Smooth muscle cell of trachea (primary cell): Measurements from ENCODE around the gene MEIOB. TPM values are rescaled to one million over a fixed set of nuclear protein-coding genes. Genes with fewer than 3 reads are reported as not detected.

ENCODE experiments used
- total RNA-seq: library from RNA; depleted of rRNA; stranded (reverse); fragments of >200 nt; gene quantifications from 2 replicates; pipeline ENCODE4 v1.2.1, GENCODE V29; 2014

MEIOB gene, protein sequence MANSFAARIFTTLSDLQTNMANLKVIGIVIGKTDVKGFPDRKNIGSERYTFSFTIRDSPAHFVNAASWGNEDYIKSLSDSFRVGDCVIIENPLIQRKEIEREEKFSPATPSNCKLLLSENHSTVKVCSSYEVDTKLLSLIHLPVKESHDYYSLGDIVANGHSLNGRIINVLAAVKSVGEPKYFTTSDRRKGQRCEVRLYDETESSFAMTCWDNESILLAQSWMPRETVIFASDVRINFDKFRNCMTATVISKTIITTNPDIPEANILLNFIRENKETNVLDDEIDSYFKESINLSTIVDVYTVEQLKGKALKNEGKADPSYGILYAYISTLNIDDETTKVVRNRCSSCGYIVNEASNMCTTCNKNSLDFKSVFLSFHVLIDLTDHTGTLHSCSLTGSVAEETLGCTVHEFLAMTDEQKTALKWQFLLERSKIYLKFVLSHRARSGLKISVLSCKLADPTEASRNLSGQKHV
- total RNA-seq = 0.15 and 0.33 TPM in 2 replicates

DNA sequence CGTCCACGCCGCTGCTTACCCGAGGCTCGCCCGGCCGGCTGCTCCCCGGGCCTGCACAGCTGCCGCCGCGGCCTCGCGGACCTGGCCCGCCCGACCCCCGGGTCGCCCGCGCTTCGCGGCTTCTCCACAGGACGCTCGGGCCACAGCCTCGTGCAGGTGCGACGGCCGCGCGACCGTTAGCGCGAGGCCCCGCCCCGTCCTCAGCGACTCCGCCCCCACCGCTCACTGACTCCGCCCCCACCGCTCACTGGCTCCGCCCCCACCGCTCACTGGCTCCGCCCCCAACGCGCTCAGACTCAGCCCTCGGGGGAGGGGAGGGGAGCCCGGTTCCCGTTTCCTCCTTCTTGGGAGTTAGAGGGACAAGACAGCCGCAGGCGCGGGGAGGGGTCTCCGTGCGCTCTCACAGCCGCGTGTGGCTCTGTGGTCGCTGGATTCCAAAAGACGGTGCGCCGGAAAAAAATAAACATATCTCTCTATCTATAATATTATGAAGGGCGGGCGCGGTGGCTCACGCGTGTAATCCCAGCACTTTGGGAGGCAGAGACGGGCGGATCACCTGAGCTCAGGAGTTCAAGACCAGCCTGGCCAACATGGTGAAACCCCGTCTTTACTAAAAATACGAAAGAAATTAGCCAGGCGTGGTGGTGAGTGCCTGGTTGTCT, at the start of gene MEIOB:
MEIOB (minus strand) TSS at position 191 of the 662 bp plus-strand sequence. CDS start 3,989 bp downstream, outside the sequence.

DNA sequence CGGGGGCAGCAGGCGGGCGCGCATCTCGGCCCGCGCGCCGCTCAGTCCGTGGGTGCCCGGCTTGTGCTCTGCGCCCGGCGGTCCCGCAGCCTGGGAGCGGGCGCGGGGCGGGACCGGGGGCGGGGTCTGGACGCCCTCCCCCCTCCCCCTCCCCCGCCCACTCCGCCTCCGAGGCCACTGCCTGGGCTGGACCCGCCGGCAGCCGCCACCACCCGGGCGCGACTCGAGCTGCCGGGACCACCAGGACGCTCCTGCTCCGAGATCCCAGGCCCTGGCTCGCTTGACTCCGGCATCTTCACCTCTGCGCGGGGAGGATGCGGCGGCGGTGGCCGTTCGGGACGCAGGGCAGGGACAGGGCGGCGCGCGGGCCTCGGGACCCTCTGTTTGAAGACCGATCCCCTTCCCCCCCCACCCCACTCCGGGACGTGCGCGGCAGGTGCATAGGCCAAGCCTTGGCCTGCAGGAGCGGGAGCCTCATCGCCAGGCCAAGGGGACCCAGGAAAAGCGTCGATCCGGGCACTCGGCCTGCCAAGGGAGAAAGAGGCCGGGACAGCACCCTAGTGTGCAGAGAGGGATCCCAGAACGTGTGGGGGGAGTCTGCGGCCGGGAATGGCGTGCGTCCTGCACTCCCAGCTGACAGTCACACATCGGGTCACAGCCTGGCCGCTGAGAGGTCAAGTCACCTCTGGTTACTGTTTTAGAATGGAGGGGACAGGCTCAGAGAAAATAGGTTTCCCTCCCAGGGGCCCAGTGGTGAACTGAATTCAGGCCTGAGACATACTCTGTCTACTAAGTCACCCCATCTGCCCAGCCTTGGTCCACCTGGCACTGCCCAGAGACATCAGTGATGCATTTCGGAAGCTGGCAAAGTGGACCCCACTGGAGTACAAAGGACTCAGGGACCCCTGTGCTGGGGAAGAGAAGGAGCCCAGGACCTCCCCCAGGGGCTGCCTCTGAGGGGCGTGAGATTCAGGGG, 46.7 kb upstream of the MEIOB start, which contains the start of gene HS3ST6:
HS3ST6 (minus strand) TSS at position 65 of the 976 bp plus-strand sequence. CDS start 92 bp downstream, outside the sequence.

DNA sequence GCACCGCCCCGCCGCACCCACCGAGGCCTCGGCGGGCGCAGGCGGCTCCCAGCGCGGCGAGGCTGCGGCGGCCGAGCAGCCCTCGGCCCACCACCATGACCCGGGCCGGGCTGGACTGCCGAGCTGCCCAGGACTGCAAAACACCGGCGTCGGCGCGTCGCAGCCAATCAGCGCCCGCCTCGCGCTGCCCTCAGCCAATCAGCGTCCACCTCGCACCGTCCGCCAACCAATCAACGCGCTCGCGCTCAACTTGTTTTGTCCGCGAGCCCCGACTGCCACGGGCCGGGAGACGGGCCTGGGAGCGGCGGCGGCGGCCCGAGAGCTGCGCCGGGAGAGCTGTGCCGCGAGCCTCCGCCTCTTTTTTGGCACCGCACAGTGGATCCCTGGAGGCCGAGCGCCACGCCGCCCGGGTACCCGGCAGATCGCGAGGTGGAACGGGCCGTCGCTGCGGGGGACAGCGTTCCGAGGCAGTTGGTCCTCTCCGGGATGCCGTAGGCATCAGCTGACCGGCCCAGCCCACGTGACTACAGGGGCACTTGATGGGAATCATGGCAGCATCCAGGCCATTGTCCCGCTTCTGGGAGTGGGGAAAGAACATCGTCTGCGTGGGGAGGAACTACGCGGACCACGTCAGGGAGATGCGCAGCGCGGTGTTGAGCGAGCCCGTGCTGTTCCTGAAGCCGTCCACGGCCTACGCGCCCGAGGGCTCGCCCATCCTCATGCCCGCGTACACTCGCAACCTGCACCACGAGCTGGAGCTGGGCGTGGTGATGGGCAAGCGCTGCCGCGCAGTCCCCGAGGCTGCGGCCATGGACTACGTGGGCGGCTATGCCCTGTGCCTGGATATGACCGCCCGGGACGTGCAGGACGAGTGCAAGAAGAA, 45.0 kb downstream of the MEIOB start, which contains the start of the genes FAHD1 and HAGH:
FAHD1 (plus strand) TSS at position 516 of the 883 bp plus-strand sequence; CDS start at position 549, 33 bp downstream.
HAGH (minus strand) TSS at position 135 of the 883 bp plus-strand sequence; CDS start at position 97, 38 bp downstream.

DNA sequence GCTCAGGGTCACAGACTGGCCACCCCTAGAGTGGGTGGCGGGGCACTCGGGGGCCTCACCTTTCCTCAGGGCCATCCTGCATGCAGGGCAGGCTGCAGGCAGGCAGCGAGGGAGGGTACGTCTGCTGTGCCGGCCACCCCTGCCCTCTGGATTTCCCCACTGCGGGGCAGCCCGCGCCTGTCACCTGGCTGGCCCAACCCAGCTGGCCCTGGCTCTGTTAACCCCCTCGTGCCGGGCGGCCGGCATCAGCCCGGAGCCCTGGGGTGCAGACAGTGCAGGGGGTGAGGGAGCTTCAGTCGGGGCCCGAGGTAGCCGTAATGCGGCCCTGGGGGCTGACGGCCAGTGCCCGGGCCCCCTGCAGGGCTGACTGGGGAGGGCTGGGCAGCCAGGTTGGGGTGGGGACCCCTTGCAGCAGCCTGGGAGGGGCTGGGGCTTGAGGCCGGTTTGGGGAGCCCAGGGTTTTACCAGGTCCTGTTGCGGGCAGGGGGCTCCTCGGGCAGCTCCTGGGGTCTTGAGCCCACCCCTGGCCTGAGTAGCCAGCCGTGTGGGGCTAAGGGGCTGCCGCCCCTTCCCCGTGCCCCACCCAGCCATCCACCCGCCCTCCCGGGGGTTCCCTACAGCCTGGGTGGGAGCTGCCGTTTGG, 78.3 kb downstream of the MEIOB start, which contains the start of gene IGFALS:
IGFALS (minus strand) TSS at position 128 of the 643 bp plus-strand sequence; CDS start at position 75, 53 bp downstream.

Other genes starting within 250 kb of the MEIOB start
- gene JPT2, start 193.9 kb downstream of the MEIOB start, total RNA-seq = 32.7 and 50.9 TPM in 2 replicates
- 48.4 and 59.9 TPM in 2 replicates for gene MAPK8IP3, start 166.0 kb downstream of the MEIOB start, total RNA-seq
- 47.7 and 66.5 TPM in 2 replicates for gene NME3, start 100.6 kb downstream of the MEIOB start, total RNA-seq
- 13.5 and 18.0 TPM in 2 replicates for gene EME2, start 99.4 kb downstream of the MEIOB start, total RNA-seq
- gene MRPS34, start 99.0 kb downstream of the MEIOB start, total RNA-seq = 73.8 and 84.8 TPM in 2 replicates
- 31.3 and 42.3 TPM in 2 replicates for gene SPSB3, start 89.6 kb downstream of the MEIOB start, total RNA-seq
- gene NUBP2, start 89.2 kb downstream of the MEIOB start, total RNA-seq = 70.0 and 90.2 TPM in 2 replicates
- gene IGFALS, start 78.5 kb downstream of the MEIOB start, total RNA-seq = under 0.01 and 0.15 TPM in 2 replicates
- 25.9 and 33.9 TPM in 2 replicates for gene HAGH, start 45.3 kb downstream of the MEIOB start, total RNA-seq
- 82.9 and 96.4 TPM in 2 replicates for gene FAHD1, start 45.0 kb downstream of the MEIOB start, total RNA-seq
- gene HS3ST6, start 46.3 kb upstream of the MEIOB start, total RNA-seq = not detected in 2 replicates
- gene MSRB1, start 71.0 kb upstream of the MEIOB start, total RNA-seq = 6.1 TPM in 2 replicates
- not detected in 2 replicates for gene RPL3L, start 82.5 kb upstream of the MEIOB start, total RNA-seq
- 139 and 192 TPM in 2 replicates for gene NDUFB10, start 87.4 kb upstream of the MEIOB start, total RNA-seq
- gene RPS2, start 92.7 kb upstream of the MEIOB start, total RNA-seq = 1,747 and 2,610 TPM in 2 replicates
- gene RNF151, start 94.7 kb upstream of the MEIOB start, total RNA-seq = not detected in 2 replicates
- 40.2 and 56.6 TPM in 2 replicates for gene TBL3, start 99.9 kb upstream of the MEIOB start, total RNA-seq
- 0.15 TPM in 1 of 2 replicates, not detected in the other for gene NOXO1, start 109.3 kb upstream of the MEIOB start, total RNA-seq
- gene GFER, start 112.0 kb upstream of the MEIOB start, total RNA-seq = 14.7 and 17.7 TPM in 2 replicates
- gene SYNGR3, start 117.8 kb upstream of the MEIOB start, total RNA-seq = 4.8 and 9.4 TPM in 2 replicates
- gene ZNF598, start 137.7 kb upstream of the MEIOB start, total RNA-seq = 27.3 and 27.5 TPM in 2 replicates
- gene NPW, start 147.6 kb upstream of the MEIOB start, total RNA-seq = 0.29 and 2.5 TPM in 2 replicates
- 30.5 and 60.4 TPM in 2 replicates for gene NHERF2, start 154.7 kb upstream of the MEIOB start, total RNA-seq
- 26.6 and 27.8 TPM in 2 replicates for gene NTHL1, start 175.7 kb upstream of the MEIOB start, total RNA-seq
- gene TSC2, start 175.8 kb upstream of the MEIOB start, total RNA-seq = 70.5 and 85.2 TPM in 2 replicates